Measurements from ENCODE around the gene FOXP1. TPM values are rescaled to one million over a fixed set of nuclear protein-coding genes. Genes with fewer than 3 reads are reported as not detected.

The FOXP1 gene
- total and polyA plus RNA-seq, 2 of the 8 experiments (the other 6 are each of a cell fraction or from before 2014, with no cell fraction given) = 13.9 to 25.4 TPM

DNA sequence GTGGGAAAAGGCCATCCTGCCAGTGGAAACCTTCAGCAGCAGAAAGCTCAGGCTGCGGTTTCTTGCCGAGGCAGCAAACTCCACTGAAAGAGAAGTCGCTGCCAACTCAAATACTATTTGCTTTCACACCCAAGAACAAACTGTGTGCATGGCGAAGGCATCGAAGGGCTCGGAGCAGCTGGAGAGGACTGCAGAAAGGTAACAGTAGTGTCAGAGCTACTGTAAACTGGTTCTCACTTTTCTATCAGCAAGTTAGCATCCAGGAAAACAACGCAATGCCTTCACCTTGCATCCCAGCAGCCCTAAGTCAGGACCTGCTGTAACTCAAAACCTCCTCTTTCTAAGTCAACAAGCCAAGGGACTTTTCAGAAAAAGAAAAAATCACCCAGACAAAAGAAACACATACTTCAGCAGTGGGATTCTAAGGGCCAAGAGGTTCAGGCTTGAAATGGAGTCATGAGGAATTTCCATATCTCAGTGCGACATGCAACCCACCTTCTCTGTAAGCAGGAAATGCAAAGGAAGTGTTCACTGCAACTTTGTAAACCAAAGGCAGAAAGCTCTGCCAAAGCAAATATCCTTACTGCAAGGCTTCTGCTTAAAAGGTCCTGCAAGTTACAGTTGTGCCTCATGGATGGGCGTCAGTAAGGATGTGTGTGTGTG, 193.5 kb downstream of the FOXP1 start:
- Histone ChIP-seq H2AFZ (ENCODE audit: low read length) (0 out of 2 replicates have a peak overlapping the region, but pooled peaks have one; percentile 31), H4K91ac (replicated peaks; ENCODE audit: insufficient read length, low read length) (no peak overlapping the region), H3K14ac (ENCODE audit: insufficient read length) (no peak overlapping the region), H3K27me3 (replicated peaks in 1 of 4; ENCODE audit: control insufficient read depth in 3 of 4, extremely low read depth in 1 of 4, insufficient read depth in 3 of 4, low read length in 3 of 4) (no peaks in the 10 kb centered on the region), H3K4me1 (replicated peaks in 1 of 4; ENCODE audit: control insufficient read depth in 3 of 4, insufficient read depth in 4 of 4, low read length in 3 of 4) (peaks cover 0 to 10% (median 8%) of the 10 kb centered on the region in 4 experiments; a peak in 4 of 7 replicates), H4K20me1 (replicated peaks in 1 of 2; ENCODE audit: control insufficient read depth in 1 of 2, insufficient read depth in 2 of 2, low read length in 2 of 2) (no peaks in the 10 kb centered on the region), H2BK20ac (ENCODE audit: low read length) (no peak overlapping the region), H3K23me2 (ENCODE audit: low read depth, low read length) (no peaks in the 10 kb centered on the region), H2BK120ac (replicated peaks; ENCODE audit: low read depth, low read length) (no peak overlapping the region), H3K56ac (replicated peaks; ENCODE audit: insufficient read length, low read depth, low read length) (no peak overlapping the region), H2BK12ac (ENCODE audit: low read depth, low read length) (peak overlapping the region; percentile 92; the same call in 1 of the 2 replicates), H3K79me1 (ENCODE audit: low read depth, low read length) (no peaks in the 10 kb centered on the region), H3K23ac (ENCODE audit: insufficient read length) (no peak overlapping the region), H3K36me3 (ENCODE audit: control insufficient read depth in 2 of 4, insufficient read depth in 4 of 4, low read length in 3 of 4) (no peaks in the 10 kb centered on the region), H3K18ac (ENCODE audit: extremely low read depth, low read length) (no peak overlapping the region), H2AK5ac (ENCODE audit: low read depth, low read length) (no peak overlapping the region; the same call in 1 of the 2 replicates), H4K5ac (ENCODE audit: insufficient read length, low read depth, low read length) (no peak overlapping the region), H2BK5ac (ENCODE audit: low read depth, low read length) (peak overlapping the region; percentile 0; the same call in 1 of the 2 replicates), H4K8ac (ENCODE audit: extremely low read depth, insufficient read depth, low read length) (no peak overlapping the region), H3K9me3 (ENCODE audit: insufficient read depth in 2 of 2, low read depth in 1 of 2, low read length in 1 of 2) (no peaks in the 10 kb centered on the region), H3K27ac (ENCODE audit: low read depth, low read length) (peak overlapping the region; percentile 68; the same call in 1 of the 2 replicates), H3K4me2 (ENCODE audit: insufficient read depth in 1 of 2, low read depth in 2 of 2, low read length in 2 of 2) (peak overlapping the region; percentile 48 to 54; a peak in 3 of 4 replicates), H3K9ac (replicated peaks in 1 of 4; ENCODE audit: extremely low read depth in 1 of 4, low read depth in 3 of 4, low read length in 3 of 4) (no peak overlapping the region), H3K79me2 (ENCODE audit: control insufficient read depth in 1 of 2, insufficient read depth in 2 of 2, low read length in 2 of 2) (no peaks in the 10 kb centered on the region), H3K4ac (replicated peaks; ENCODE audit: insufficient read length, low read depth, low read length) (no peak overlapping the region), H3K4me3 (ENCODE audit: extremely low read depth in 1 of 4, insufficient read depth in 2 of 4, low read depth in 3 of 4, low read length in 4 of 4) (peak overlapping the region in 1 of 4 experiments; percentile 8; a peak in 1 of 8 replicates), H2BK15ac (ENCODE audit: low read length) (no peak overlapping the region)
- no peak for TF ChIP-seq NANOG (IDR thresholded peaks at IDR 0.05; ENCODE audit: insufficient read depth, low read depth, low read length, poor library complexity, severe bottlenecking)
- TF ChIP-seq TEAD4 (IDR thresholded peaks at IDR 0.05; ENCODE audit: low read depth, low read length) = 0 out of 2 replicates have a peak, but pooled peaks have one; percentile 38
- 0 out of 2 replicates have a peak, but pooled peaks have one; percentile 41 for TF ChIP-seq RBBP5 (IDR thresholded peaks at IDR 0.05; ENCODE audit: borderline replicate concordance, low read depth, low read length)
- WGBS, 2 experiments (ENCODE audit: extremely low coverage in 1 of 2, insufficient coverage in 1 of 2, insufficient read length in 1 of 2, insufficient replicate concordance in 2 of 2, low coverage in 1 of 2, low lambda C conversion rate in 2 of 2, missing lambda C conversion rate in 1 of 2) = 47% methylated on average over 9 of the region's 9 CpGs; no CpG with 5 or more reads in 1 of the 2 experiments
- ChIA-PET POLR2A (ENCODE audit: partially characterized antibody) (no interaction called here), CTCF (ENCODE audit: partially characterized antibody) (no interaction called here)
- DNase-seq (ENCODE audit: low read depth in 1 of 2, low spot score in 2 of 2) (peak in 1 of 2 experiments; percentile 29), FAIRE-seq (peak; percentile 94)

Measured in H1 (cell line).